Prostate gland (tissue), 2 donors: ENCODE measurements around the gene NR2C2AP. TPM values are rescaled to one million over a fixed set of nuclear protein-coding genes. Genes with fewer than 3 reads are reported as not detected.

Experiments
- DNase-seq: peaks from one replicate; pipeline ENCODE4 v3.0.0-alpha.2; 2019; ENCODE audit warnings: low spot score
- H3K27ac ChIP-seq, 2 donors: fragments of 200-600 bp; sonication (generic); 2 replicates each; pipeline ENCODE4 v1.5.1; 2017 to 2019
- H3K27me3 ChIP-seq: fragments of 200-600 bp; sonication (generic); replicated peaks from 2 replicates; pipeline ENCODE4 v1.5.1; 2019; ENCODE audit not compliant: insufficient read depth
- H3K36me3 ChIP-seq, 2 donors: fragments of 200-600 bp; sonication (generic); 1 replicate in 1 of 2; 2 replicates in 1 of 2; pipeline versions ENCODE4 v1.5.1 to v1.8.1; 2017 to 2019
- H3K4me1 ChIP-seq: fragments of 200-600 bp; sonication (generic); replicated peaks from 2 replicates; pipeline ENCODE4 v1.5.1; 2019
- H3K4me3 ChIP-seq, 2 donors: fragments of 200-600 bp; sonication (generic); 2 replicates each; pipeline ENCODE4 v1.5.1; 2017 to 2019
- H3K9me3 ChIP-seq: fragments of 200-600 bp; sonication (generic); 2 replicates; pipeline ENCODE4 v1.5.1; 2017
- POLR2A ChIP-seq: fragments of 450-650 bp; IDR thresholded peaks from one replicate; pipeline ENCODE4 v1.6.1; 2016; ENCODE audit warnings: antibody characterized with exemption, mild to moderate bottlenecking
- POLR2AphosphoS5 ChIP-seq: sonication (generic); formaldehyde crosslinking; IDR thresholded peaks from one replicate; pipeline ENCODE4 v1.6.1; 2017; ENCODE audit warnings: antibody characterized with exemption
- WGBS: methylation state at CpG from one replicate; pipeline ENCODE4 v1.1.5; 2018; 5-methylcytosine and 5-hydroxymethylcytosine counted together
- intact Hi-C: fragments of 100-400 bp; cut with DNase I; formaldehyde crosslinking; loops from one replicate; pipeline ENCODE4 v1.14.2; 2022
- total RNA-seq, 2 donors: library from RNA; depleted of rRNA; stranded (reverse); fragments of >200 nt; gene quantifications; one replicate each; pipeline ENCODE4 v1.1.0, GENCODE V29; 2016
- TF ChIP-seq, protein P1 (sequence below), 4 experiments: fragments of 200-600 bp in 2 of 4; fragments of 450-650 bp in 2 of 4; sonication (generic) in 2 of 4; IDR thresholded peaks; 1 replicate in 3 of 4; 2 replicates in 1 of 4; pipeline ENCODE4 v1.5.1; 2016 to 2019; ENCODE audit warnings: antibody characterized with exemption in 4 of 4, mild to moderate bottlenecking in 2 of 4, moderate library complexity in 2 of 4

The NR2C2AP gene
- 10 to 100 TPM; 12.8 to 13.2 TPM for total RNA-seq

DNA sequence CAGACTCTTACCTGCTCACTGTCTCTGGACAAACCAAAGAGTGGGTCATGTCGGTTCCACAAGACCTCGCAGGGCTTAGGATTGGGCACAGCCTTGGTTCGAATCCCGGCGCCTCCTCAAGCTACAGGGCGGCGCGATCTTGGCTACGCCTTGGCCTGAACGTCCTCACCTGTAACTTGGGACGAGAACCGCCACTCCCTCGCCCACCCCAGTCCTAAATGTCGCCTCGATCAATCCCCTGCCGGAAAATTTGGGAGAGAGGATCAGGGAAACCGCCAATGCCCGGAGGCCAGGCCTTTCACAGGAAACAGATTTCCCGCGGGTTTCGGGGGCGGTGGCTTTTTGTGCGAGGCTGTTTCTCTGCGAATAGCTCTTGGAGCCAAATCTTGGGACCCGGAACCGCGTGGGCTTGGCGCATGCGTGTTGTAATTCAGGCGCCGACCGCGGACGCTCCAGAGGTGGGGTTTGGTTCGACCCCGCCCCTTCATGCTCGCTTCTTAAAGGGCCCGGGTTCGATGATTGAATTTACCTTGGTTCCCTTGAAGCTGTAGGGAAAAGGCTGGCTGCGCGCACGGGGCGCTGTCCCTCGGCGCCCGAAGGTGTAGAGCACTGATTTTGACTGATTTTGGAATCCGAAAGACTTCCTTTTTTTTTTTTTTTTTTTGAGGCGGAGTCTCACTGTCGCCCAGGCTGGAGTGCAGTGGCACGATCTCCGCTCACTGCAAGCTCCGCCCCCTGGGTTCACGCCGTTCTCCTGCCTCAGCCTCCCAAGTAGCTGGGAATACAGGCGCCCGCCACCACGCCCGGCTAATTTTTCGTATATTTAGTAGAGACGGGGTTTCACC, at the start of gene NR2C2AP:
TSS of gene NR2C2AP (minus strand) at position 403 of the 845 bp plus-strand sequence. CDS start at position 49, 354 bp downstream.
- peak; percentile 95 for TF ChIP-seq POLR2AphosphoS5
- TF ChIP-seq, protein P1, sequence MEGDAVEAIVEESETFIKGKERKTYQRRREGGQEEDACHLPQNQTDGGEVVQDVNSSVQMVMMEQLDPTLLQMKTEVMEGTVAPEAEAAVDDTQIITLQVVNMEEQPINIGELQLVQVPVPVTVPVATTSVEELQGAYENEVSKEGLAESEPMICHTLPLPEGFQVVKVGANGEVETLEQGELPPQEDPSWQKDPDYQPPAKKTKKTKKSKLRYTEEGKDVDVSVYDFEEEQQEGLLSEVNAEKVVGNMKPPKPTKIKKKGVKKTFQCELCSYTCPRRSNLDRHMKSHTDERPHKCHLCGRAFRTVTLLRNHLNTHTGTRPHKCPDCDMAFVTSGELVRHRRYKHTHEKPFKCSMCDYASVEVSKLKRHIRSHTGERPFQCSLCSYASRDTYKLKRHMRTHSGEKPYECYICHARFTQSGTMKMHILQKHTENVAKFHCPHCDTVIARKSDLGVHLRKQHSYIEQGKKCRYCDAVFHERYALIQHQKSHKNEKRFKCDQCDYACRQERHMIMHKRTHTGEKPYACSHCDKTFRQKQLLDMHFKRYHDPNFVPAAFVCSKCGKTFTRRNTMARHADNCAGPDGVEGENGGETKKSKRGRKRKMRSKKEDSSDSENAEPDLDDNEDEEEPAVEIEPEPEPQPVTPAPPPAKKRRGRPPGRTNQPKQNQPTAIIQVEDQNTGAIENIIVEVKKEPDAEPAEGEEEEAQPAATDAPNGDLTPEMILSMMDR (IDR thresholded peaks at IDR 0.05): no peak
- no peaks in the 10 kb centered on the region for H3K27me3 ChIP-seq
- DNase-seq: peak; percentile 84
- H3K9me3 ChIP-seq: no peaks in the 10 kb centered on the region
- peak within 1 kb of the TSS; percentile 62 to 68 for H3K27ac ChIP-seq
- peaks cover 8% of the 10 kb centered on the region for H3K4me1 ChIP-seq
- intact Hi-C loops: no loop called here
- 8% methylated on average over 60 of the region's 60 CpGs for WGBS
- peak within 1 kb of the TSS; percentile 44 to 53 for H3K4me3 ChIP-seq
- no peaks in the 10 kb centered on the region for H3K36me3 ChIP-seq

GRCh38 chr19:19250196-19250801, 47.1 kb upstream of the NR2C2AP start:
- Histone ChIP-seq H3K9me3 (no peaks in the 10 kb centered on the region), H3K4me3 (no peak overlapping the region), H3K36me3 (no peaks in the 10 kb centered on the region), H3K4me1 (no peaks in the 10 kb centered on the region), H3K27me3 (peaks cover 3% of the 10 kb centered on the region), H3K27ac (no peak overlapping the region)
- DNase-seq: no peak
- TF ChIP-seq, protein P1 (IDR thresholded peaks at IDR 0.05): no peak
- TF ChIP-seq POLR2AphosphoS5 (no peak), POLR2A (no peak)
- 41% methylated on average over 5 of the region's 5 CpGs for WGBS
- intact Hi-C loops: no loop called here

DNA sequence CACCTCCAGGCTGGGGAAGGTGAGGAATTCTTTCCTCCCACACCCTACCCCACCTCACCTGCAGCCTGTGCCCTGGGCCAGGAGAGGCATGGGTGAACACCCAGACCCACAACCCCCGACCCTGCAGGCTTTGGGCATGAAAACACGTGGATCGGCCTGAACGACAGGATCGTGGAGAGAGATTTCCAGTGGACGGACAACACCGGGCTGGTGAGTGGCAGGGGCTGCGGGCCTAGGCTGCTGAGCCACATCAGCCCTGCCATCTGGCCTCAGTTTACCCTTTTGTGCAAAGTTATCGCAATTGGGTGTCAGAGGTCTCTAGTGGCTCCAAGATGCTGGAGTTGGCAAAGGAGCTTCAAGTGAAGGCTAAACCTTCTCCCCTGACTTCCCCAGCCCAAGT, 37.3 kb upstream of the NR2C2AP start:
- no peak overlapping the region for H3K27ac ChIP-seq
- H3K36me3 ChIP-seq: no peaks in the 10 kb centered on the region
- H3K27me3 ChIP-seq: peaks cover 4% of the 10 kb centered on the region
- 62% methylated on average over 9 of the region's 9 CpGs for WGBS
- DNase-seq: no peak
- no peaks in the 10 kb centered on the region for H3K9me3 ChIP-seq
- H3K4me3 ChIP-seq: no peak overlapping the region
- TF ChIP-seq POLR2A (no peak), POLR2AphosphoS5 (no peak)
- TF ChIP-seq, protein P1 (IDR thresholded peaks at IDR 0.05): no peak
- no peaks in the 10 kb centered on the region for H3K4me1 ChIP-seq
- intact Hi-C loops: no loop called here

GRCh38 chr19:19239675-19240074, 36.5 kb upstream of the NR2C2AP start:
- intact Hi-C loops: no loop called here
- H3K4me3 ChIP-seq: no peak overlapping the region
- H3K9me3 ChIP-seq: no peaks in the 10 kb centered on the region
- H3K27ac ChIP-seq: no peak overlapping the region
- peaks cover 4% of the 10 kb centered on the region for H3K27me3 ChIP-seq
- H3K36me3 ChIP-seq: no peaks in the 10 kb centered on the region
- no peak for DNase-seq
- TF ChIP-seq POLR2AphosphoS5 (no peak), POLR2A (no peak)
- TF ChIP-seq, protein P1 (IDR thresholded peaks at IDR 0.05): no peak
- H3K4me1 ChIP-seq: no peaks in the 10 kb centered on the region
